Measurements from ENCODE around the gene CTXND1. TPM values are rescaled to one million over a fixed set of nuclear protein-coding genes. Genes with fewer than 3 reads are reported as not detected.

Gene CTXND1
- total RNA-seq, 1 donor from 2014 or later, result not detected

GRCh38 chr15:80204231-80204630 lies 47.8 kb downstream of the CTXND1 start:
- H3K4me1 Mint-ChIP-seq (ENCODE audit: low read depth), result no peaks in the 10 kb centered on the region
- no peak overlapping the region for H3K4me3 Mint-ChIP-seq (ENCODE audit: unreplicated experiment)
- H3K36me3 Mint-ChIP-seq (ENCODE audit: low read depth), result no peaks in the 10 kb centered on the region
- no peak overlapping the region for H3K27ac Mint-ChIP-seq (ENCODE audit: unreplicated experiment)
- H3K9me3 Mint-ChIP-seq (ENCODE audit: low read depth), result no peaks in the 10 kb centered on the region
- TF ChIP-seq, protein P1, sequence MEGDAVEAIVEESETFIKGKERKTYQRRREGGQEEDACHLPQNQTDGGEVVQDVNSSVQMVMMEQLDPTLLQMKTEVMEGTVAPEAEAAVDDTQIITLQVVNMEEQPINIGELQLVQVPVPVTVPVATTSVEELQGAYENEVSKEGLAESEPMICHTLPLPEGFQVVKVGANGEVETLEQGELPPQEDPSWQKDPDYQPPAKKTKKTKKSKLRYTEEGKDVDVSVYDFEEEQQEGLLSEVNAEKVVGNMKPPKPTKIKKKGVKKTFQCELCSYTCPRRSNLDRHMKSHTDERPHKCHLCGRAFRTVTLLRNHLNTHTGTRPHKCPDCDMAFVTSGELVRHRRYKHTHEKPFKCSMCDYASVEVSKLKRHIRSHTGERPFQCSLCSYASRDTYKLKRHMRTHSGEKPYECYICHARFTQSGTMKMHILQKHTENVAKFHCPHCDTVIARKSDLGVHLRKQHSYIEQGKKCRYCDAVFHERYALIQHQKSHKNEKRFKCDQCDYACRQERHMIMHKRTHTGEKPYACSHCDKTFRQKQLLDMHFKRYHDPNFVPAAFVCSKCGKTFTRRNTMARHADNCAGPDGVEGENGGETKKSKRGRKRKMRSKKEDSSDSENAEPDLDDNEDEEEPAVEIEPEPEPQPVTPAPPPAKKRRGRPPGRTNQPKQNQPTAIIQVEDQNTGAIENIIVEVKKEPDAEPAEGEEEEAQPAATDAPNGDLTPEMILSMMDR (IDR thresholded peaks at IDR 0.05), result no peak
- peaks cover 50% of the 10 kb centered on the region for H3K27me3 Mint-ChIP-seq (ENCODE audit: low read depth)
- DNase-seq (ENCODE audit: low spot score), result no peak

DNA sequence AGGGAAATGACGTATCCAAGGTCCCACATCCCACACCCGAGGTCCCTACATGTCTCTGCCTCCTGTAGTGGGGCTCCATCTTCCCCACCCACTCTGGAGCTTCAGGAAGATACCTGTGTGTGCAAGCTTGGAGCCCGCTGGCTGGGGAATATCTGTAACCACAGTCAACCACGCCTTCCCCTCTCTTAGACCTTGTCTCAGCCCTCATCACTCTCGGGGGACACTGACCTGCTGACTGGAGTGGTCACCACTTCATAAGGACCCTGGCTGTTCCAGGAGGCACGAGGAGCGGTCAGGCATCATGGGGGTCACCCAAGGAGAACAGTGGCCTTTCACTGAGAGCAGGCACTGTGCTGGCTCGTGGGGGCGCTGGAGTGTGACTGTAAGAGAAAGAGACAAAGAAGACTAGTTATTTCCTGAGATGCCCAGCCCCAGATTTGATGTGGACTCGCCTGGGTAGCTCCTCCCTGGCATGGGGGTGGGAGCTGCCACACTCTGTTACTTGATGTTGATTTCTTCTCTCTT lies 48.6 kb downstream of the CTXND1 start:
- Mint-ChIP-seq H3K4me3 (ENCODE audit: unreplicated experiment) (no peak overlapping the region), H3K27ac (ENCODE audit: unreplicated experiment) (no peak overlapping the region), H3K9me3 (ENCODE audit: low read depth) (no peaks in the 10 kb centered on the region), H3K36me3 (ENCODE audit: low read depth) (no peaks in the 10 kb centered on the region), H3K27me3 (ENCODE audit: low read depth) (peaks cover 57% of the 10 kb centered on the region), H3K4me1 (ENCODE audit: low read depth) (no peaks in the 10 kb centered on the region)
- TF ChIP-seq, protein P1 (IDR thresholded peaks at IDR 0.05), result no peak
- no peak for DNase-seq (ENCODE audit: low spot score)

GRCh38 chr15:80202641-80203360 lies 49.2 kb downstream of the CTXND1 start:
- TF ChIP-seq, protein P1 (IDR thresholded peaks at IDR 0.05), result no peak
- DNase-seq (ENCODE audit: low spot score), result no peak
- Mint-ChIP-seq H3K9me3 (ENCODE audit: low read depth) (no peaks in the 10 kb centered on the region), H3K4me1 (ENCODE audit: low read depth) (no peaks in the 10 kb centered on the region), H3K27ac (ENCODE audit: unreplicated experiment) (no peak overlapping the region), H3K4me3 (ENCODE audit: unreplicated experiment) (no peak overlapping the region), H3K27me3 (ENCODE audit: low read depth) (peaks cover 59% of the 10 kb centered on the region), H3K36me3 (ENCODE audit: low read depth) (no peaks in the 10 kb centered on the region)

- Mint-ChIP-seq H3K4me3 (ENCODE audit: unreplicated experiment) (no peak overlapping the region), H3K9me3 (ENCODE audit: low read depth) (no peaks in the 10 kb centered on the region), H3K36me3 (ENCODE audit: low read depth) (no peaks in the 10 kb centered on the region), H3K27ac (ENCODE audit: unreplicated experiment) (no peak overlapping the region), H3K4me1 (ENCODE audit: low read depth) (no peaks in the 10 kb centered on the region), H3K27me3 (ENCODE audit: low read depth) (peaks cover 59% of the 10 kb centered on the region)
- TF ChIP-seq, protein P1 (IDR thresholded peaks at IDR 0.05), result no peak
- no peak for DNase-seq (ENCODE audit: low spot score)
Observed at GRCh38 chr15:80202016-80202315, 50.0 kb downstream of the CTXND1 start.

- Mint-ChIP-seq H3K4me3 (ENCODE audit: unreplicated experiment) (no peak overlapping the region), H3K36me3 (ENCODE audit: low read depth) (no peaks in the 10 kb centered on the region), H3K27ac (ENCODE audit: unreplicated experiment) (no peak overlapping the region), H3K4me1 (ENCODE audit: low read depth) (no peaks in the 10 kb centered on the region), H3K9me3 (ENCODE audit: low read depth) (no peaks in the 10 kb centered on the region), H3K27me3 (ENCODE audit: low read depth) (peaks cover 54% of the 10 kb centered on the region)
- TF ChIP-seq, protein P1 (IDR thresholded peaks at IDR 0.05), result no peak
- no peak for DNase-seq (ENCODE audit: low spot score)
Observed at GRCh38 chr15:80201256-80202015, 50.6 kb downstream of the CTXND1 start.
